Naive thymus-derived CD4-positive, alpha-beta T cell (primary cell): ENCODE results near the gene NUDT8. TPM values are rescaled to one million over a fixed set of nuclear protein-coding genes. Genes with fewer than 3 reads are reported as not detected.

Experiments used
- ATAC-seq: fragments of 150-1000 bp; cut with Tn5 transposase; 2 replicates; pipeline ENCODE4 v1.10.0; 2021; ENCODE audit warnings: mild to moderate bottlenecking, moderate library complexity
- CTCF ChIA-PET: fragments of 350-600 bp; sonication (Branson Sonifier 250); formaldehyde crosslinking; loops from one replicate; lab custom pipeline; 2021; ENCODE audit warnings: antibody characterized with exemption; lab: Charles Lee
- POLR2A ChIA-PET: fragments of 350-600 bp; sonication (Branson Sonifier 250); formaldehyde crosslinking; loops from one replicate; lab custom pipeline; 2021; ENCODE audit warnings: antibody characterized with exemption, inconsistent platforms; lab: Charles Lee
- DNase-seq, 9 donors: peaks; one replicate each; pipeline versions ENCODE4 v3.0.0 to v3.0.0-alpha.2; 2020 to 2022; ENCODE audit warnings: mixed read lengths in 1 of 9
- H3K27ac ChIP-seq: one replicate; pipeline ENCODE4 v1.7.0; 2013; ENCODE audit warnings: mild to moderate bottlenecking, low read depth, low read length, moderate library complexity
- H3K27me3 ChIP-seq, 2 donors: one replicate each; pipeline ENCODE4 v1.7.0; 2013; ENCODE audit warnings: low read length in 2 of 2, mild to moderate bottlenecking in 2 of 2, moderate library complexity in 2 of 2; ENCODE audit not compliant: control insufficient read depth in 2 of 2, insufficient read depth in 2 of 2
- H3K36me3 ChIP-seq, 3 experiments: 1 replicate in 2 of 3; 2 replicates in 1 of 3; pipeline ENCODE4 v1.7.0; 2013; ENCODE audit warnings: low read length in 3 of 3, mild to moderate bottlenecking in 3 of 3, moderate library complexity in 1 of 3; ENCODE audit not compliant: insufficient read depth in 3 of 3, control insufficient read depth in 2 of 3
- H3K4me1 ChIP-seq, 2 donors: one replicate each; pipeline ENCODE4 v1.7.0; 2013; ENCODE audit warnings: low read length in 2 of 2, mild to moderate bottlenecking in 2 of 2, moderate library complexity in 1 of 2; ENCODE audit not compliant: control insufficient read depth in 2 of 2, insufficient read depth in 2 of 2
- H3K4me3 ChIP-seq: 2 replicates; pipeline ENCODE4 v1.7.0; 2013; ENCODE audit warnings: mild to moderate bottlenecking, low read length
- H3K9me3 ChIP-seq, 3 experiments: 1 replicate in 2 of 3; 2 replicates in 1 of 3; pipeline ENCODE4 v1.7.0; 2013; ENCODE audit warnings: low read length in 3 of 3; ENCODE audit not compliant: control insufficient read depth in 2 of 3
- H3K27ac Mint-ChIP-seq, 9 donors: one replicate each; pipeline ENCODE4 v1.8.0; 2020 to 2022; ENCODE audit warnings: mixed read lengths in 9 of 9, mild to moderate bottlenecking in 8 of 9, moderate library complexity in 5 of 9, inconsistent platforms in 2 of 9
- H3K27me3 Mint-ChIP-seq, 5 donors: one replicate each; pipeline ENCODE4 v1.8.0; 2021 to 2022; ENCODE audit warnings: mixed read lengths in 5 of 5, mild to moderate bottlenecking in 1 of 5
- H3K36me3 Mint-ChIP-seq, 5 donors: one replicate each; pipeline ENCODE4 v1.8.0; 2020 to 2022; ENCODE audit warnings: mixed read lengths in 5 of 5, mild to moderate bottlenecking in 3 of 5, inconsistent platforms in 1 of 5
- H3K4me1 Mint-ChIP-seq, 7 donors: one replicate each; pipeline ENCODE4 v1.8.0; 2020 to 2022; ENCODE audit warnings: mixed read lengths in 7 of 7, mild to moderate bottlenecking in 3 of 7, inconsistent platforms in 1 of 7
- H3K4me3 Mint-ChIP-seq, 10 donors: one replicate each; pipeline ENCODE4 v1.8.0; 2020 to 2022; ENCODE audit warnings: mild to moderate bottlenecking in 10 of 10, mixed read lengths in 10 of 10, moderate library complexity in 6 of 10, inconsistent platforms in 2 of 10
- H3K9me3 Mint-ChIP-seq, 11 donors: one replicate each; pipeline ENCODE4 v1.8.0; 2020 to 2022; ENCODE audit warnings: mixed read lengths in 11 of 11, mild to moderate bottlenecking in 4 of 11, inconsistent platforms in 1 of 11, moderate library complexity in 1 of 11
- intact Hi-C, 2 donors: fragments of 100-400 bp; cut with micrococcal nuclease; formaldehyde crosslinking; loops; one replicate each; pipeline ENCODE4 v1.15.1; 2023
- polyA plus RNA-seq, 2 donors: library from polyadenylated mRNA; unstranded; fragments of 300-500 nt; fragmentation: Illumina TruSeq; gene quantifications; one replicate each; pipeline ENCODE4 v1.2.3, GENCODE V29; 2021
- total RNA-seq, 6 experiments: library from RNA in 5 of 6; stranded (reverse) in 5 of 6; gene quantifications; 1 replicate in 5 of 6; 2 replicates in 1 of 6; pipeline ENCODE4 v1.2.3 and lab custom pipeline; 2021 to 2026

Gene NUDT8
- total and polyA plus RNA-seq, 7 experiments from 2014 or later: 3.1 to 10.4 (median 3.8) TPM

DNA sequence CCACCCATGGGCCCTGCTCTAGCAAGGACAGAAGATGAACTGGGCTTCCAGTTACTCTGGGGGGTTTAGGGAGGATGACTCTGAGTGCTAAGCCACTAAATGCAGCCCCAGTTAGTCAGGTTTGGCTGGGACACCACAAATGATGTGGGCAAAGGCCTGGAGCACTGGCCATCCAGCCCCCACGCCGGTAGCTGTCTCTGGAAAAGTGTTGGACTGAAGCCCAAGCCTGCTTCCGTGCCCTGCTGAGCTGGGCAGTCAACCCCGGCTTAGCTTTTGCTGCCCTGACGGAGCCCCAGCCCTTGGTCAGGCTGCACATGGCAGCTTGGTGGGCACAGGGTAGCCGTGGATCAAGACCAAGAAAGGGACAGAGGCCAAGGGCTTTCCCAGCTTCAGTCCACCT lies 51.8 kb downstream of the NUDT8 start:
- Mint-ChIP-seq H3K4me1 (peaks cover 20 to 27% (median 23%) of the 10 kb centered on the region in 7 donors), H3K27ac (no peak overlapping the region), H3K4me3 (no peak overlapping the region), H3K27me3 (peaks cover 4 to 39% (median 16%) of the 10 kb centered on the region in 5 donors), H3K36me3 (no peaks in the 10 kb centered on the region), H3K9me3 (peaks cover 0 to 3% (median 0%) of the 10 kb centered on the region in 11 donors)
- Histone ChIP-seq H3K27ac (no peak overlapping the region), H3K4me3 (no peak overlapping the region), H3K9me3 (no peaks in the 10 kb centered on the region), H3K36me3 (no peaks in the 10 kb centered on the region), H3K27me3 (no peaks in the 10 kb centered on the region), H3K4me1 (peaks cover 8 to 18% of the 10 kb centered on the region in 2 donors)
- ChIA-PET POLR2A (interaction anchor here (0.6 to 1.1 kb wide), 2 partner anchors 28 to 59 kb away, joined by 3 read pairs; no protein-coding TSS in a partner anchor), CTCF (no interaction called here)
- intact Hi-C loops: no loop called here
- no peak for DNase-seq
- no peak for ATAC-seq

Other genes starting within 250 kb of the NUDT8 start
- gene RAD9A, start 238.0 kb downstream of the NUDT8 start, total RNA-seq: 10 to 100 TPM; 25.6 to 48.0 (median 45.0) TPM
- 1 to 10 TPM; 6.3 to 7.2 TPM for gene RAD9A, start 238.0 kb downstream of the NUDT8 start, polyA plus RNA-seq
- 100 to 1,000 TPM in 4 of 5 experiments, 10 to 100 TPM in 1; 83.0 to 339 (median 122) TPM for gene PPP1CA, start 228.1 kb downstream of the NUDT8 start, total RNA-seq
- gene PPP1CA, start 228.1 kb downstream of the NUDT8 start, polyA plus RNA-seq: 100 to 1,000 TPM; 350 to 363 TPM
- 100 to 1,000 TPM; 243 to 425 (median 346) TPM for gene TBC1D10C, start 225.9 kb downstream of the NUDT8 start, total RNA-seq
- 100 to 1,000 TPM; 225 to 366 TPM for gene TBC1D10C, start 225.9 kb downstream of the NUDT8 start, polyA plus RNA-seq
- gene CARNS1, start 214.3 kb downstream of the NUDT8 start, total RNA-seq: 10 to 100 TPM in 2 of 5 experiments, 1 to 10 TPM in 2, under 1 TPM in 1; 0.53 to 14.2 (median 5.1) TPM
- gene CARNS1, start 214.3 kb downstream of the NUDT8 start, polyA plus RNA-seq: 1 to 10 TPM in 1 of 2 donors, under 1 TPM in 1; 0.97 to 1.4 TPM
- 10 to 100 TPM; 61.9 to 83.9 (median 77.7) TPM for gene RPS6KB2, start 201.4 kb downstream of the NUDT8 start, total RNA-seq
- 10 to 100 TPM; 45.2 to 46.6 TPM for gene RPS6KB2, start 201.4 kb downstream of the NUDT8 start, polyA plus RNA-seq
- 100 to 1,000 TPM; 134 to 357 (median 194) TPM for gene PTPRCAP, start 192.3 kb downstream of the NUDT8 start, total RNA-seq
- 100 to 1,000 TPM; 498 to 670 TPM for gene PTPRCAP, start 192.3 kb downstream of the NUDT8 start, polyA plus RNA-seq
- 100 to 1,000 TPM in 1 of 5 experiments, 10 to 100 TPM in 4; 15.6 to 311 (median 28.5) TPM for gene CORO1B, start 186.5 kb downstream of the NUDT8 start, total RNA-seq
- gene CORO1B, start 186.5 kb downstream of the NUDT8 start, polyA plus RNA-seq: 10 to 100 TPM; 21.3 to 40.8 TPM
- not detected for gene GPR152, start 177.2 kb downstream of the NUDT8 start, total RNA-seq
- gene GPR152, start 177.2 kb downstream of the NUDT8 start, polyA plus RNA-seq: 1 to 10 TPM; 1.4 to 1.5 TPM
- gene CABP4, start 174.6 kb downstream of the NUDT8 start, total RNA-seq: 10 to 100 TPM in 2 of 5 experiments, 1 to 10 TPM in 3; 2.5 to 17.1 (median 3.4) TPM
- 1 to 10 TPM; 1.2 to 2.3 TPM for gene CABP4, start 174.6 kb downstream of the NUDT8 start, polyA plus RNA-seq
- 10 to 100 TPM; 52.4 to 94.6 (median 70.6) TPM for gene TMEM134, start 160.7 kb downstream of the NUDT8 start, total RNA-seq
- 100 to 1,000 TPM; 131 to 143 TPM for gene TMEM134, start 160.7 kb downstream of the NUDT8 start, polyA plus RNA-seq
- 100 to 1,000 TPM; 107 to 156 (median 137) TPM for gene AIP, start 146.9 kb downstream of the NUDT8 start, total RNA-seq
- 100 to 1,000 TPM; 137 to 205 TPM for gene AIP, start 146.9 kb downstream of the NUDT8 start, polyA plus RNA-seq
- 100 to 1,000 TPM in 3 of 5 experiments, 10 to 100 TPM in 2; 78.9 to 133 (median 112) TPM for gene PITPNM1, start 124.6 kb downstream of the NUDT8 start, total RNA-seq
- 10 to 100 TPM in 1 of 2 donors, 1 to 10 TPM in 1; 9.5 to 30.8 TPM for gene PITPNM1, start 124.6 kb downstream of the NUDT8 start, polyA plus RNA-seq
- 100 to 1,000 TPM in 1 of 5 experiments, 10 to 100 TPM in 4; 31.0 to 168 (median 61.9) TPM for gene CDK2AP2, start 121.8 kb downstream of the NUDT8 start, total RNA-seq
- 10 to 100 TPM; 64.5 to 94.3 TPM for gene CDK2AP2, start 121.8 kb downstream of the NUDT8 start, polyA plus RNA-seq
- gene CABP2, start 106.5 kb downstream of the NUDT8 start, total RNA-seq: not detected
- gene CABP2, start 106.5 kb downstream of the NUDT8 start, polyA plus RNA-seq: not detected
- gene GSTP1, start 46.1 kb downstream of the NUDT8 start, total RNA-seq: 100 to 1,000 TPM in 4 of 5 experiments, 10 to 100 TPM in 1; 77.2 to 265 (median 139) TPM
- gene GSTP1, start 46.1 kb downstream of the NUDT8 start, polyA plus RNA-seq: 100 to 1,000 TPM; 190 to 202 TPM
- 100 to 1,000 TPM; 198 to 253 (median 212) TPM for gene NDUFV1, start 23.0 kb downstream of the NUDT8 start, total RNA-seq
- gene NDUFV1, start 23.0 kb downstream of the NUDT8 start, polyA plus RNA-seq: 100 to 1,000 TPM; 111 to 113 TPM
- not detected for gene TBX10, start 9.8 kb upstream of the NUDT8 start, total RNA-seq
- not detected for gene TBX10, start 9.8 kb upstream of the NUDT8 start, polyA plus RNA-seq
- under 1 TPM in 3 of 5 experiments, not detected in 2; 0.29 to 0.49 (median 0.42) TPM for gene ACY3, start 20.8 kb upstream of the NUDT8 start, total RNA-seq
- under 1 TPM in 1 of 2 donors, not detected in 1; 0.57 TPM for gene ACY3, start 20.8 kb upstream of the NUDT8 start, polyA plus RNA-seq
- gene ALDH3B2, start 44.7 kb upstream of the NUDT8 start, total RNA-seq: not detected
- gene ALDH3B2, start 44.7 kb upstream of the NUDT8 start, polyA plus RNA-seq: not detected